Astrocyte of the spinal cord (primary cell): Measurements from ENCODE around the gene COL4A2.

ENCODE experiments used
- DNase-seq: peaks from one replicate; pipeline ENCODE4 v3.0.0; 2011; ENCODE audit warnings: low read depth, low spot score
- H3K4me3 ChIP-seq: 2 replicates; pipeline ENCODE4 v1.5.1; 2011; ENCODE audit warnings: low read depth, mild to moderate bottlenecking, low read length, moderate library complexity
- CTCF ChIP-seq: IDR thresholded peaks from 2 replicates; pipeline ENCODE4 v1.5.1; 2012; ENCODE audit warnings: low read depth, mild to moderate bottlenecking, low read length, inconsistent platforms
- in situ Hi-C: cut with HindIII; loops from 2 replicates; pipeline ENCODE4 v1.10.0; 2017; ENCODE audit warnings: low sequenced_read_pairs

The COL4A2 gene

DNA sequence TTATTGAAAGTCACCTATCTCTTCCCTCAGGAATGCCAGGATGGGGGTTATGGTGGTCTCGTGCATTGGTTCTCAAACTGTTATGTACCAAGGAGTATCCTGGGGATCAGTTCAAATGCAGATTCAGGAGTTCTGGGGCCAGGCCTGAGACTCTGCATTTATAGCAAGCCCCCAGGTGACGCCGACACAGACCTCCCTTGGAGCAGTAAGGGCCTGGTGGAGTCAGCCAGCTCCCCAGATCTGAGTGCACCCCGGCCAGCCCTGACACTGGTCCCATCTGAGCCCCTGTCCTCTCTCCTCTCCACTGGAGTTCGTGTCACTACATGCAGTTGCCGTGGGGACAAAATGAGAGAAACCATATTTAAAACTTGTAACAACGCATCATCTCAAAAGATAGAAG lies 112.9 kb downstream of the COL4A2 start:
- in situ Hi-C loops = no loop called here
- H3K4me3 ChIP-seq = no peak overlapping the region
- DNase-seq = no peak
- no peak for TF ChIP-seq CTCF

DNA sequence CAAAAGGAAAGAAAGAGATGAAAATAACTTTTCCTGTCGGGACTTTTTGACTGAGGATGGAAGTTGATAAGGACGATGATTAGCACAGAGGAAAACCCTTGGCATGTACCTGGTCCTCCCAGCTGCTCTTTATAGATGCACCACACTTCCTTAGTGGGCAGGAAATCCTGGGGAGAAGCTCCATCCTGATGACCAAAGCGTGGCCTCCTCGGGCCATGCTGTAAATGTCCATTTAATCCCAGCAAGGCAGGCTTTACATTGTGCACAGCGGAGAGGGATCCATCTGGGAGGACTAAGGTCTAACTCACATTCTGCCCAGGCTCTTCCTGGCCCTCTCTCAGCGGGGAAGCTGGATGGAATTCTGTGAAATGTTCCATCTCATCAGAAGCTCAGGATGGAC lies 113.5 kb downstream of the COL4A2 start:
- TF ChIP-seq CTCF = no peak
- in situ Hi-C loops = no loop called here
- H3K4me3 ChIP-seq = no peak overlapping the region

GRCh38 chr13:110421061-110421460 lies 114.0 kb downstream of the COL4A2 start:
- in situ Hi-C loops = no loop called here
- no peak for DNase-seq
- no peak overlapping the region for H3K4me3 ChIP-seq
- TF ChIP-seq CTCF = no peak

More for the DNA sequence above, 113.5 kb downstream of the COL4A2 start:
- DNase-seq = no peak

- TF ChIP-seq CTCF = no peak
- peak; percentile 96 for DNase-seq
- in situ Hi-C loops = no loop called here
- no peak overlapping the region for H3K4me3 ChIP-seq
These were observed 114.8 kb downstream of the COL4A2 start for GRCh38 chr13:110421696-110422385.

DNA sequence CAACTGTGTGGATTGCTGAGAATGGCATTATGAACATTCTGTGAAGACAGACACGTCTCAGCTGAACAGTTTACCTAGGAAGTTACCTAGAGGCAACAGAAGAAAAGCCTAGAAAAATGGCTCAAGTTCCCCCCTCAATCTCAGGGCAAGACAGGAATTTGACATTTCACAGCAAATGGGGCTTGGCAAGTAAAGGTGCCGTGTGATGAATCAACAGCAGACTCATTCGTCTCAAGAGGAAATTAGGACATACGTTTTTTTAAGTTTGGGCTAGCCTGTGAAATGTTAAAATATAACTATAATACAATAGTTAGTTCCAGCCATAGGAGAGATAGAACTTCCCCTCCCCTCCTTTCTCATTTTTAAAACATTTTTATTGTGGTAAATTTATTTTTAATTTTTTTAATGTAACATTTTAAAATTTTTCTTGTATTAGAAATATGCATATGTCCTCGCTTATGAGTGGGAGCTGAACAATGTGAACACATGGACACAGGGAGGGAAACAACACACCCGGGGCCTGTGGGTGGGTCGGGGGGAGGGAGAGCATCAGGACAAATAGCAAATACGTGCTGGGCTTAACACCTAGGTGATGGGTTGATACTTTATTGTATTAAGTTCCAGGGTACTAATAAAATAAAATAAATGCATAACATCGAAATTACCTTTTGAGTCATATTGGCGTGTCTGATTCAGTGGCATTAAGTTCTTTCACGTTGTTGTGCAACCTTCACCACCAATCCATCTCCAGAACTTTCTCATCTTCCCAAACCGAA lies 116.0 kb downstream of the COL4A2 start:
- no peak overlapping the region for H3K4me3 ChIP-seq
- no peak for DNase-seq
- in situ Hi-C loops = no loop called here
- no peak for TF ChIP-seq CTCF

GRCh38 chr13:110423689-110424302 lies 116.7 kb downstream of the COL4A2 start:
- no peak for TF ChIP-seq CTCF
- no peak overlapping the region for H3K4me3 ChIP-seq
- no peak for DNase-seq
- in situ Hi-C loops = no loop called here
